Epidermal melanocyte (primary cell): ENCODE measurements around the gene HSD17B12.
"Not testable (repeated sequence)": the region's sequence is repeated elsewhere in the genome, so short reads cannot be mapped to it uniquely, and the experiment has no call there.

Experiments used
- DNase-seq: peaks from one replicate; pipeline ENCODE4 v3.0.0; 2011; ENCODE audit warnings: low spot score; ENCODE audit not compliant: insufficient read length

The HSD17B12 gene

DNA sequence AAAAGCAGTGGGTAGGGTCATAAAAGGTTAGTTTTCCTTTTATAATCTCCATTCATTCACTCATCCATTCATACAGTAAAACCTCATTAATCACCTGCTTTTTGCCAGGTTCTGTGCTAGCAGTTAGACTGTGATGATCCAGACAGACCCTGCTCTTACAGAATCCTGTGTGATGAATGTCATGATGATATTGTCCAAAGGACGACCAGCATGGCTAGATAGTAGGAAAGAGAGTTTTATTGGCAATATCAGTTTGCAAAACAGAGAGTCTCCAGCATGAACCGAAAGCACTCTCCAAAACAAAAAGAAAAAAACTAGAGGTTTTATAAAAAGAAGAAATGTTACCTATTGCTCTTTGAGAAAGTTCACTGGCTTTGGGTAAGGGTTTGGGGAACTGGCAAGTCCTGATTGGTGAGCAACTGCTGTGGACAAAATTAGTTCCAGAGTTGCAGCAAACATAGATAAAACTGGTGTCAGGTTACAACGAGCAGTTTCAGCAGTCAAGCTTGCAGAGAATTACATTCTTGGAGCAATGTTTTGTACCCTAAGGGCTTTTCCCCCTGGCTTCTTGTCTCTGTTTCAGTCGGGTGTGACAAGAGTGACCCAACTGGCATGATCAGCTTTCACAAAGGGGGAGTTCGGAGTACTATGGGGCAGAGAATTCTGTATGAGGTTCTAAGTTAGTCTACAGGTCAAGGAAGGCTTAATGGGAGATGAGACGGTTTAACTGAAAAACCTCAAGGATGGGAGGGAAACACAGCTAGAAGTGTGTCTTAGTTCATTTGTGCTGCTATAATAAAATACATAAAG lies 58.3 kb downstream of the HSD17B12 start:
- DNase-seq: peak; percentile 41

DNA sequence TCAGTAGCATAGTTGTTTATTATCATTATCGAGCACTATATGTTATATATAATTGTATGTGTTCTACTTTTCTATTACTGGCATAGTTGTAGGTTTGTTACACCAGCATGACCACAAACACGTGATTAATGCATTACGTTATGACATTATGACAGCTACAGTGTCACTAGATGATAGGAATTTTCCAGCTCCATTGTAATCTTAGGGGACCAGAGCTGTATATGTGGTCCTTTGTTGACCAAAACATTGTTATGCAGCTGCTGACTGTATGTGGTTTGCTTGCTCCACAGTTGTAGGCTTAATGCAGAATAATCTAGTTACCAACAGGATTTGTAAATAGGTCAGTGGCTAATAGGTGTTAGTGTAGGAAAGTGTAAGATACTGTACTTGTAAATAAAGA lies 66.1 kb downstream of the HSD17B12 start:
- DNase-seq: no peak

DNA sequence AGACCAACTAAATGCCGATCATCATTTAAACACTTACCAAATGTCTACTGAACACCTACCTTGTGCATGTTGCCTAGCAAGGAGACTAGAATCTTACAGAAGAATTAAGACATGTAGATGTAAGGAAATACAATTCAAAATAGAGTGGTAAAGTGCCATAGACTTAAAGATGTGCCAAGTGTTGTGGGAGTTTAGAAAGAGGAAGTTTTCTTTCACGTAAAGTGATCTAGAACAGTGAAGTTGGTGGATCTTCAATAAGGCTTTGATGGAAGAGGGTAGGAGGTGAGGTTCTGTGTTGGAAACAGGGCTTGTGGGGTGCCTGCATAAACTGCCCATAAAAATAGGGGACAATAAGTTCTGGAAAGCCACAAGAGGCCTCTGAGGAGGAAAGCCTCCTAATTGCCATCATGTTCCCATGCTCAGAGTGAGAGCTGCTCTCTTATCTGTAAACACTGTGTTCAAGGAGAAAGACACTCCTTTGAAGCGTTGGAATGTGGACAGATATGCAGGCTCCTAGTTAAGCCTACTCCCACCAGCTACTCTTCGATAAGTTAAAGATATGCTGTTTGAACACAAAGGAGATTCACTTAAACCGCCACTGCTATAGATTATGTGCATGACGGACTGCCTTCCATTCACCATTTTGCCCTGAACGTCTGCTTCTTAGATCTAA lies 66.7 kb downstream of the HSD17B12 start:
- DNase-seq: no peak

DNA sequence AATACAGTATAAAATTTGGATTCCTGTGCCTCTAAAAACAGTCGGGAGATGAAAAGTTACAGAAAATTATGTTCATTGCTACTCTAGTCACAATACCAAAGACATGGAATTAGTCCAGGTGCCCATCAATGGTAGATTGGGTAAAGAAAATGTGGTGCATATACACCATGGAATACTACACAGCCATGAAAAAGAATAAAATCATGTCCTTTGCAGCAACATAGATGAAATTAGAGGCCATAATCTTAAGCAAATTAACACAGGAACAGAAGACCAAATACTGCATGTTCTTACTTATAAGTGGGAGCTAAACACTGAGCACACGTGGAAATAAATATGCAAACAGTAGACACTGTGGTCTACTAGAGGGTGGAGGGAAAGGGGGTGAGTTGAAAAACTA lies 67.6 kb downstream of the HSD17B12 start:
- DNase-seq: no peak

DNA sequence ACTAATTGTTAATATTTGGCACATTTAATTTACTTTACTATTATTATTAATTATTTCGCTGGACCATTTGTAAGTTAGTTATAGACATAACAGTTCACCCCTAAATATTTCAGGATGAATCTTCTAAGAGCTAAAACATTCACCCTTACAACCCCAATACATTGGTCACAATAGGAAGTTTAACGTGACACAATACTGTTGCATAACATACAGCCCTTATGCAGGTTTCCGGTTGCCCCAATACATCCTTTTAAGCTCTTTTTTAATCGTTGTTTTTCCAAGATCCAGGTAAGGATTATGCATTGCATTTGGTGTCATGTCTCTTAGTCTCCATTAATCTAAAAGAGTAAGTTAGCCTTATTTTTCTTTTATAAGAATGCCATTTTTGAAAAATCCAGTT lies 71.2 kb downstream of the HSD17B12 start:
- no peak for DNase-seq

DNA sequence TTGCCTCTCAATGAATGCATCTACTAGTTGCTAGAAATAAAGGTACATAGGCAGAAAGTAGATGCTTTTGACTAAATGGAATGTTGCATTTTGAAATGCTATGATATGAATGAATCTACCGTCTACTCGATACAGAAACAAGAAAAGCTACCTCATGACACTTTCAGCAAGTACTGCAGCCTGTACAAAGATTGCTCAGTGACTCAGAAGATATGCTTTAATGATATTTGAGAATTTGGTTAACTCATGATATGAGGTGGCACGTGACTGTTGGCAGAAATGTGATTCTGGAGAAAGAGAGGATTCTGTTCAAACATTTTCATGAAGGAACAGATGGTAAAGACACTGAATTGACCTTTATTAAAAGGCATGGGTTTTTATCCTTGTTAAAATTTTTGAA lies 76.0 kb downstream of the HSD17B12 start:
- peak; percentile 33 for DNase-seq

DNA sequence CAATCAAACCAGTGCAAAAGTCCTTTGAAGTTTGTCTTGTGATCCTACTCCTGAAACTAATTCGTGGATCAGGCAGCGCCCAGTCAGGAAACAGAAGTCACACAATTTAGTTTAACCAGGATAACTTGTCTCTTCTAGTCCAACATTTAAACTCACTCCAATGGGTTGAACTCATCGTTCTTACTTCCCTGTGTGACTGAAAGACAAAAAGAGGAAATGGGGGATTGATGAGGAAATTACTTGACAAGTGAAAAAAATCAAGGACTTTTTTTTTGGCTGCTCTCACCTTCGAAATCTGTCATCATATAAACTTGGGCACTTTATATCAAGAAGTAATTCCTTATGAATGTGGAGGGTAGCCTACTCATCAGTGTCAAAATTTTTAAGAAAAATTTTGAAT lies 78.4 kb downstream of the HSD17B12 start:
- no peak for DNase-seq

DNA sequence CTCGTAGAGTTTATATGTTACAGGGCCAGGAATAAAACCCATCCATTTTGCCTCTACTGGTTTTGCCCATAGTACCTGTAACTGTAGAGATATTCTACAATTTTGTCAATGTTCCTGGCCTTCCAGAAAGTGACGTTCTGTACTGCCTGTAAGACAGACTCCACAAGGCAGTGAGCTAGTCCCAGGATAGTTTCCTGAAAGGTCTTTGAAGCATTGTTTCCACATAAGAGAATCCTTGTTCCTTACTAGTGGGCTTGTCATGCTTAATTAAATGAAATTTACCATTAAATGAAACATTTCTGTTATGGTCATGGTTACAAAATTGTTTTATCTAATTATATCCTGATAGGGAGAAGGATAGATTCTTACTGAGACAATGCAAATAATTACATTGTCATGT lies 80.4 kb downstream of the HSD17B12 start:
- DNase-seq: no peak

DNA sequence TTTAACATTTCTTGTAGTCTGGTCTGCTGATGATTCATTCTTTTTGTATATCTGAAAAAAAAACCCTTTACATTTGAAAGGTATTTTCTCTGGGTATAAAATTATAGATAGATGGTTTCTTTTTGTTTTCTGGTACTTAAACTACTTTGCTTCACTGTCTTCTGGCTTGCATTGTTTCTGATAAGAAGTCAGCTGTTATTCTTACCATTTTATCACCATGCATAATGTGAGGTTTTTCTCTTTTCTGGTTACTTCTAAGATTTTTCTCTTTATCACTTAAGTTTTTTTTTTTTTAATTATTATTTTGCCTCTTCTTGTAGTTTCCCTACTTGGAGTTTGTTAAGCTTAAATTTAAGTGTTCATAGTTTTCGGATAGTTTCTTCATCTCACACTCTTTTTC lies 84.7 kb downstream of the HSD17B12 start:
- no peak for DNase-seq

DNA sequence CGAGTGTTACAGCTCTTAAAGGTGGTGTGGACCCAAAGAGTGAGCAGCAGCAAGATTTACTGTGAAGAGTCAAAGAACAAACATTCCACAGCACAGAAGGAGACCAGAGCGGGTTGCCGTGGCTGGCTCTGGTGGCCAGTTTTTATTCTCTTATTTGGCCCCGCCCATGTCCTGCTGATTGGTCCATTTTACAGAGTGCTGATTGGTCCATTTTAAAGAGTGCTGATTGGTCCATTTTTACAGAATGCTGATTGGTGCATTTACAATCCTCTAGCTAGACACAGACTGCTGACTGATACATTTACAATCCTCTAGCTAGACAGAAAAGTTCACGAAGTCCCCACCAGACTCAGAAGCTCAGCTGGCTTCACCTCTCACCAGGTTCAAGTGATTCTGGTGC lies 88.1 kb downstream of the HSD17B12 start:
- not testable (repeated sequence) for DNase-seq

DNA sequence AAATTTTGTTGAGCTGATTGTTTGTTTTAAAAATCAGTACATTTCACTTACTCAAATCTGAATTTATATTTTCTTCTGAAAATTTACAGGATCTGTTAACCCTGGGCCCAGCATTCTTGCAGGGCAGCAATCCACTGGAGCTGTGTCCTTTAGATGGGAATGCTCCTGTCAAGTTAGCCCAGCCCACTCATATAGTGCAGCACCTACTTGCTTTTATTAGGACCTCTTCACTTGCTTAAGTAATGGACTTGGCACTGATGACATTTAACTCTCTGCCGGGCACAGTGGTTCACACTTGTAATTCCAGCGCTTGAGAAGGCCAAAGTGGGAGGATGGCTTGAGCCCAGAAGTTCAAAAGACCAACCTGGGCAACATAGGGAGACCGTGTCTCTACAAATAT lies 89.6 kb downstream of the HSD17B12 start:
- no peak for DNase-seq

DNA sequence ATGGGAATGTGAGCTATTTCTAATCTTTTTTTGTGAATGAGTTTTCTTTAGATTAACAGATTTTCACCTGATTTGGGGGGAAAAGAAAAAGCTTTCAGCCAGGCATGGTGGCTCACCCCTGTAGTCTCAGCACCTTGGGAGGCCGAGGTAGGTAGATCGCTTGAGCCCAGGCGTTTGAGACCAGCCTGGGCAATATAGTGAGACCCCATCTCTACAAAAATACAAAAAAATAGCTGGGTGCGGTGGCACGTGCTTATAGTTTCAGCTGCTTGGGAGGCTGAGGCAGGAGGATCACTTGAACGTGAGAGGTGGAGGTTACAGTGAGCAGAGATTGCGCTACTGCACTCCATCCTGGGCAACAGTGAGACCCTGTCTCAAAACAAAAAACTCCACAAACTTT lies 92.2 kb downstream of the HSD17B12 start:
- DNase-seq: no peak

DNA sequence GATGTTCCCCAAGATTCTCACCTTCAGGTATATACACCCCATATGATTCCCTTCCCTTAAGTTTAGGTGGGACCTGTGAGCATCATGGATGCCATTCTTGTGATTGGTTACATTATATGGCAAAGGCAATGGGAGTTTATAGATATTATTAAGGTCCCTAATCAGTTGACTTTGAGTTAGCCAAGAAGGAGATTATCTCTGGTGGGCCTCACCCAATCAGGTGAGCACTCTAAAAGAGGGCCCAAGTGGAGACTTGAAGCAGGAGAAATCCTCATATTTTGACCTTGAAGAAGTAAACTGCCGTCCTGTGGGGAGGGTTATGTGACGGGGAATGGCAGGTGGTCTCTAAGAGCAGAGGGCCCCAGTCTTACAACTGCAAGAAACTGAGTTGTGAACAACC lies 94.2 kb downstream of the HSD17B12 start:
- no peak for DNase-seq

DNA sequence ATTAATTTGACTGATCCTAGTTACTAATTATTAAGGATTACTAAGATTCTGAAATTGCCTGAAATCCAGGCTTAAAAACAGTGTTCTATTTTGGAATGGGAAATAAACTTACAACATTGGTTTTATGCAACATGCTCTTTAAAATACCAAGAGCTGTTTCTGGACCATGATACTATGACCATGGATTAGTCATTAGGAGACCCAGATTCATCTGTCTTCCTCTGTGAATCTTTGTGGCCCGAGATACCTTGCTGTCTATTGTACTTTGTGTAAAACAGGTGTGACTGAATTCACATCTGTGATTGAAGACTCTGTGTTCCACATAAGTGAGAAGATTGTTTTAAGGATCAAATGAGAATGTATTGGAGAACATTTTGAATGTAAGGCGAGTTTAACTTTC lies 98.8 kb downstream of the HSD17B12 start:
- DNase-seq: no peak

DNA sequence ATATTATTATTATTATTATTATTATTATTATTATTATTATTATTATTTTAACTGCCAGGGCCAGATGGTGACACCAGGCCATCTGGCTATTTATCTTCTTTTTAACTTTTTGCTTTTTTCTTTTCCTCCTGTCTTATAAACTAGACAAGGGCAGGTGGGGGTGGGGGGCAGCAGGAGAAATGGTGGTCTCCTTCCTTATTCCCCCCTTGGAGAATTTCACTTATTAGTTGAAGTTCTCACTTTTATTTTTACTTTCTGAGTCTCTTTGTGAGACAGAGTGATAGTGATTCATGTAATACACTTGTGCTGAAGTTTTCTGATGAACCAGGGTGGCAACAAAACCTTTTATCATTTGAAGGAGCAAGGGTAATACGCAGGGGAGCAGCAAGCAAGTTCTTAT lies 103.8 kb downstream of the HSD17B12 start:
- DNase-seq: no peak

DNA sequence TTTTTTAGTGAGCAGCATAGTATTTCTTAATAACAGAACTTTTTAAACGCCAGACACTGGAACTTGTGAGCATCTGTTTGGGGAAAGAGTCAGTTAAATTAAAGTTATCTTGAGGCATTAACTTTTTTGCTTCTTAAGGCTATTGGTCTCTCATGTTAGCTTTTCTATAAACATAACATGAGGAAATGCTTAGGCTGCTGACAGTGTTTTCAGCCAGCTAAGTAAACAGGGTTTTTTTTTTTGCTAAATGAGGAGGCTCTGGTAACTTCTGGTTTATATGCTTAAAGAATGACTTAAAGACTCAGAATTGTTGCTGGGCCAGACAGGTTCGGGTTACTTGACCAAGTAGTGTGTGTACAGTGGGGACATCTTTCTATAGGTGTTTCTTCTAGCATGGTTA lies 104.3 kb downstream of the HSD17B12 start:
- no peak for DNase-seq

DNA sequence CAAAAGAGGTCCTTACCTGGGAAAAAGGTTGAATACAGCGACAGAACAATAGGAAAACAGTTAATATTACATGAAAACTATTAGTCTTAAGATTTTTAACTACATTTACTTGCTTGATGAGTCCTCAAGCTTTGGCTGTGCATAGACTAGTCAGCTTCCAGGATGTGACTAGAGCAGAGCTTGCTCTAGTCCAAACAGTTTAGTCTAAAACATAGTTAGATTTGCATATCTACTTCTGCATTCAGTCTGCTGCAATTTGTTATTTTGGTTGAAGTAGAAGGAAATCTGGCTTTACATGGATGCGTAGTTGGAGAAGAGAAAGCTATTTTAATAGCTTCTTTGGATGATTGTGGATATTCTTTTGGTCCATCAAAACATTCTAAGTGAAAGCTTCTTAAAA lies 104.8 kb downstream of the HSD17B12 start:
- no peak for DNase-seq

DNA sequence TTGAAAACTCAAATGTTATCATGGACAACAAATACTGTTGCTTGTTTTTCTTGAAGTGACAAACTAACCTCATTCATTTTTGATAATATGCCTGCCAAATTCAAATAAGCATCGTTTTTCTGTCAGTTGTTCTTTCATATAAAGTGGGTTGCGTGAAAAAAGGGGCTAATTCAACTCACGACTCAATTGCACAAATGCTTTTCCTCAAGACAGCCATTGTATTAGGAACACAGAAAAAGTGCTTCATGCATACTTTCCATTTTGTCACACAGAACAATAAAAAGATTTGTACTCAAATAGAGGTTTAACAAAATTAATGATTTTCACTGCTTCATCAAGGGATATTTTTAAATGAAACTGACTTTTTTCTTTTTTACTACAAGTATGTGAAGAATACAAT lies 105.5 kb downstream of the HSD17B12 start:
- no peak for DNase-seq

DNA sequence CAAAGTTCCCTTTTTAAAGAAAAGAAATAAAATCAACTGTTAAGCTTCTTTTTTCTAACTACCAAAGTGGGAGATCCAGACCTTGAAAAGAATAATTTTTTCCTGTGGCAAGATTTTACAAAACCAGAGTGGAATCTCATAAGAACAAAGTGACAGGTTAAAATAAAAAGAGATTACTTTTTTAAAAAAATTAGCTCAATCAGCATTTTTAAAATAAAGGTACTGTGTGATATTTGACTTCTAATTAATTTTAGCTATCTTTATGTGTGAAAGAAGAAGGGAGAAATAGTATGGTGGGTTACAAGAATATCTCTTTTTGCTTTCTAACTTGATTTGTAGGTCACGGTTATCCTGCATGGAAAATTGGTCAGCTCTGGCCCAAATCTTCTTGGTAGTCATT lies 107.3 kb downstream of the HSD17B12 start:
- no peak for DNase-seq

DNA sequence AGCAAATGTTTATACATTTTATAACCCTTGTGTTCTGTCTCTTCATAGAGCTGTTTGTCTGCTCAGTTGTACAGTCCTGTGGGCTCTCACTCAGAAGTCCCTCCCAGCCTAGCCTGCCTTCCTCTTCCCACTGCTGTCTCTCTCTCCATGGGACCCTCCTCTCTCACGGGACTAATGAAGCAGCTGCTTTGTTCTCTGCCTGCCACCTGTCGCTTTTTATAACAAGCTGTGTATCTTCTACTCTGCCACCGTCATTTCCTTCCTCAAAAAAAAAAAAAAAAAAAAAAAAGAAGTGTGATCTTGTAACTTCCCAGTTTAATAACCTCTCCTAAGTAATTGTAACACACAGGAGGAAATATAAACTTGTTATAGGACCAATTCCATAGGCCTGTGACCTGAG lies 107.9 kb downstream of the HSD17B12 start:
- no peak for DNase-seq

DNA sequence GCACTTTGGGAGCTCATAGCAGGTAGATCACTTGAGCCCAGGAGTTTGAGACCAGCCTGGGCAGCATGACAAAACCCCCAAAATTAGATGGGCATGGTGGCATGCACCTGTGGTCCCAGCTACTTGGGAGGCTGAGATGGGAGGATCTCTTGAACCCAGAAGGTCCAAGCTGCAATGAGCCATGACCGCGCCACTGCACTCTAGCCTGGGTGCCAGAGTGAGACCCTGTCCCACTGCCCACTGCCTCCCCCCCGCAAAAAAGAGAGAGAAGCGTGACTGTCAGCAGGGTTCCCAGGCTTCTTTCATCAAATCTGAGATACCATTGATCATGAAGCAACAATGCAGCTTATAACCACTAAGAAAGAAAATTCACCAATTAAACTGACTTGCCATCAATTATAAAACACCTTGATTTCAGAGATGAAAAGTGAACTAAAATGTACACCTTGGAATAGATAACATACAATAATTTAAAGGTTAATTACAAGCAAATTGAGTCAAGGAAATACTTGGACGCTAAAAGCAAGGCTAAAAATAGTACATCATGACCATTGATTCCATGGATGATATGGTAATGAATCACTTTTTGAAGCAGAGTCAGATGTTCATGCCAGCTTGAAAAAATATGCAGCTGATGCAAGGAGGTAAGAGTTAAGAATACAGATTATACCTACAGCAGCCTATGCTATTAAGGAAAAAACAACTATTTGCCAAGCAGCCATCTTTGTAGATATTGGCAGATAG lies 109.3 kb downstream of the HSD17B12 start:
- DNase-seq: no peak

DNA sequence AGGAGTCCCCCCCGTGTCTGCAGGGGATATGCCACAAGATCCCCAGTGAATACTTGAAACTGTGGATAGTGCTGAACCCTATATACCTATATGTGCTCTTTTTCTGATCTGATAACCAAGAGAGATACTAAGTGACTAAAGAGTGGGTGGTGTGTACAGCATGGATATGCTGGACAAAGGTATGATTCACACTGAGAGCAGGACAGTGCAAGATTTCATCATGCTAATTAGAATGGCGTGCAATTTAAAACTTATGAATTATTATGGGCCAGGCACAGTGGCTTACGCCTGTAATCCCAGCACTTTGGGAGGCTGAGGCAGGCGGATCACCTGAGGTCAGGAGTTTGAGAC lies 109.9 kb downstream of the HSD17B12 start:
- no peak for DNase-seq

DNA sequence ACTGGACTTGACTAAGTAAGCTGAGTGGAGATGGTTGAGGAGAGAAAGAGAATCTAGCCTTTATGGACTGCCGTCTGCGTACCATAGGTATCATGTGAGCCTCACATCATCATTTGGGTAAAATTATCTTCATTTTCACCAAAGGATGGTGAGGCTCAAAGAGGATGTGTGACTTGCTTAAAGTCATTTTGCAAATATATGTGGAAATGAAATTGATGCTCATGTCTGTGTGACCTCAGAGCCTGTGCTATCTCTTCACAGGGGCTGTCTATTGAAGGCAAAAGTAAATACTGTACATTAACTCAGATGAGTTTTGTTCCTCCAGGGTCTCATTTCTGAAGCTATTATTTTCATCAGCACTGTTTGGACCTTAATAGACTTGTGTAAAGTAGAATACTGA lies 116.8 kb downstream of the HSD17B12 start:
- DNase-seq: no peak
